COLO829 (cell line): Measurements from ENCODE around the gene TMX2.

Experiments
- DNase-seq: peaks from one replicate; pipeline ENCODE4 v3.0.0; 2012; ENCODE audit warnings: low spot score

Gene TMX2

GRCh38 chr11:57764972-57765371 is 52.6 kb downstream of the TMX2 start:
- DNase-seq: no peak

GRCh38 chr11:57770793-57771192 is 58.4 kb downstream of the TMX2 start:
- no peak for DNase-seq

GRCh38 chr11:57771365-57771764 is 59.0 kb downstream of the TMX2 start:
- DNase-seq: no peak

GRCh38 chr11:57772562-57772961 is 60.2 kb downstream of the TMX2 start:
- DNase-seq: no peak

- DNase-seq: no peak
Measured at GRCh38 chr11:57773026-57773598, 60.7 kb downstream of the TMX2 start.

- no peak for DNase-seq
Measured at GRCh38 chr11:57775491-57775890, 63.1 kb downstream of the TMX2 start.

- no peak for DNase-seq
Measured at GRCh38 chr11:57776031-57776521, 63.7 kb downstream of the TMX2 start.

GRCh38 chr11:57776577-57777210 is 64.3 kb downstream of the TMX2 start:
- DNase-seq: no peak

- DNase-seq: no peak
Measured at GRCh38 chr11:57777969-57778317, 65.5 kb downstream of the TMX2 start.

GRCh38 chr11:57778318-57779037 is 66.1 kb downstream of the TMX2 start:
- peak; percentile 95 for DNase-seq

- peak; percentile 86 for DNase-seq
Measured at GRCh38 chr11:57779276-57779675, 66.9 kb downstream of the TMX2 start.

- no peak for DNase-seq
Measured at GRCh38 chr11:57781529-57781943, 69.1 kb downstream of the TMX2 start.

- DNase-seq: no peak
Measured at GRCh38 chr11:57785072-57785471, 72.7 kb downstream of the TMX2 start.

GRCh38 chr11:57786436-57786835 is 74.0 kb downstream of the TMX2 start:
- no peak for DNase-seq

- DNase-seq: no peak
Measured at GRCh38 chr11:57787006-57787604, 74.7 kb downstream of the TMX2 start.

GRCh38 chr11:57787920-57788702 is 75.7 kb downstream of the TMX2 start:
- DNase-seq: no peak

GRCh38 chr11:57788703-57789088 is 76.3 kb downstream of the TMX2 start:
- DNase-seq: no peak
